GM12878 (cell line): ENCODE measurements around the gene INSRR. TPM values are rescaled to one million over a fixed set of nuclear protein-coding genes. Genes with fewer than 3 reads are reported as not detected.

Experiments used
- ATAC-seq: fragments of 200-7000 bp; cut with Tn5 transposase; 3 replicates; pipeline ENCODE4 v1.9.1; 2020; ENCODE audit warnings: mild to moderate bottlenecking, moderate library complexity
- BruUV-seq: library from RNA; stranded (reverse); fragments of 400-500 nt; replicated peaks from 2 replicates; lab custom pipeline; 2021; lab: Mats Ljungman, UMichigan
- CTCF ChIA-PET: fragments of 300-600 bp; sonication (Branson Sonifier 250); formaldehyde crosslinking; extraction: SDS; loops from one replicate; lab custom pipeline; 2021; ENCODE audit warnings: inconsistent platforms; lab: Yijun Ruan, JAX
- POLR2A ChIA-PET: fragments of 350-600 bp; formaldehyde crosslinking; extraction: SDS; loops from one replicate; lab custom pipeline; 2021; ENCODE audit warnings: inconsistent platforms; lab: Charles Lee
- RAD21 ChIA-PET: fragments of 300-600 bp; sonication (Branson Sonifier 250); formaldehyde crosslinking; loops from one replicate; lab custom pipeline; 2023; ENCODE audit warnings: antibody characterized with exemption; ENCODE audit not compliant: unreplicated experiment; lab: Charles Lee
- SMC1A ChIA-PET: fragments of 300-600 bp; sonication (Branson Sonifier 250); formaldehyde crosslinking; loops from one replicate; lab custom pipeline; 2023; ENCODE audit not compliant: unreplicated experiment, uncharacterized antibody; lab: Charles Lee
- DNase-seq: peaks from one replicate; pipeline ENCODE4 v3.0.0-alpha.2; 2011; ENCODE audit warnings: low read depth, low spot score
- FAIRE-seq: peaks from 3 replicates; lab custom pipeline; 2011; peaks lifted over from hg19 to GRCh38; lab: Jason Lieb, UNC
- H2AFZ ChIP-seq: 2 replicates; pipeline ENCODE4 v1.6.0; 2011; ENCODE audit warnings: low read depth, low read length, control low read depth; ENCODE audit not compliant: control insufficient read depth
- H3K27ac ChIP-seq: 2 replicates; pipeline ENCODE4 v1.5.1; 2011; ENCODE audit warnings: control low read depth; ENCODE audit not compliant: control insufficient read depth, insufficient read depth
- H3K27me3 ChIP-seq, 2 experiments: replicated peaks in 1 of 2; 2 replicates each; pipeline versions ENCODE4 v1.6.0 to v1.6.1; 2011; ENCODE audit warnings: low read length in 1 of 2; ENCODE audit not compliant: control insufficient read depth in 2 of 2, insufficient read depth in 2 of 2
- H3K36me3 ChIP-seq, 2 experiments: 2 replicates each; pipeline ENCODE4 v1.5.1; 2011; ENCODE audit warnings: low read length in 1 of 2; ENCODE audit not compliant: control insufficient read depth in 2 of 2, insufficient read depth in 2 of 2
- H3K4me1 ChIP-seq: 2 replicates; pipeline ENCODE4 v1.6.1; 2011; ENCODE audit warnings: mild to moderate bottlenecking, low read length, moderate library complexity, mixed read lengths; ENCODE audit not compliant: control insufficient read depth, insufficient read depth
- H3K4me2 ChIP-seq: 2 replicates; pipeline ENCODE4 v1.6.0; 2011; ENCODE audit warnings: control low read depth; ENCODE audit not compliant: control insufficient read depth, insufficient read depth
- H3K4me3 ChIP-seq: fragments of 200-600 bp; sonication (generic); 2 replicates; pipeline ENCODE4 v1.5.1; 2016
- H3K79me2 ChIP-seq: 2 replicates; pipeline ENCODE4 v1.6.0; 2011; ENCODE audit warnings: low read length; ENCODE audit not compliant: control insufficient read depth, insufficient read depth
- H3K9ac ChIP-seq: 2 replicates; pipeline ENCODE4 v1.8.0; 2011; ENCODE audit warnings: low read length, control low read depth, mixed read lengths; ENCODE audit not compliant: control insufficient read depth, insufficient read depth
- H3K9me3 ChIP-seq: replicated peaks from 3 replicates; pipeline ENCODE4 v1.5.1; 2011; ENCODE audit warnings: mild to moderate bottlenecking, low read length; ENCODE audit not compliant: control insufficient read depth, insufficient read depth
- H4K20me1 ChIP-seq: 2 replicates; pipeline ENCODE4 v1.6.0; 2011; ENCODE audit not compliant: control insufficient read depth, insufficient read depth
- EED ChIP-seq: sonication (generic); IDR thresholded peaks from 2 replicates; pipeline ENCODE4 v1.6.1; 2016; ENCODE audit warnings: antibody characterized with exemption, low read depth
- HSF1 ChIP-seq: fragments of 150-350 bp; IDR thresholded peaks from 2 replicates; pipeline ENCODE4 v1.6.1; 2014; ENCODE audit warnings: mild to moderate bottlenecking, low read depth, low read length
- MTA2 ChIP-seq: fragments of 450-650 bp; IDR thresholded peaks from 2 replicates; pipeline ENCODE4 v1.6.1; 2016; ENCODE audit warnings: low read depth, mild to moderate bottlenecking, moderate library complexity
- SUZ12 ChIP-seq: fragments of 200-600 bp; sonication (generic); IDR thresholded peaks from one replicate; pipeline ENCODE4 v1.6.1; 2018; ENCODE audit warnings: antibody characterized with exemption, mild to moderate bottlenecking; ENCODE audit not compliant: unreplicated experiment
- ZNF207 ChIP-seq: fragments of 450-650 bp; IDR thresholded peaks from 2 replicates; pipeline ENCODE4 v1.6.1; 2014; ENCODE audit warnings: antibody characterized with exemption, mild to moderate bottlenecking, borderline replicate concordance
- WGBS: methylation state at CpG from one replicate; pipeline ENCODE4 v1.1.6; 2016; ENCODE audit warnings: low lambda C conversion rate; ENCODE audit not compliant: insufficient replicate concordance, insufficient coverage; ENCODE audit errors: missing lambda C conversion rate; 5-methylcytosine and 5-hydroxymethylcytosine counted together
- in situ Hi-C: fragments of 300-500 bp; cut with MboI; formaldehyde crosslinking; loops from 9 replicates; pipeline ENCODE4 v1.14.3; 2018; ENCODE audit warnings: mixed read lengths
- intact Hi-C: fragments of 100-400 bp; cut with micrococcal nuclease; formaldehyde crosslinking; loops from one replicate; pipeline ENCODE4 v1.14.2; 2022; ENCODE audit not compliant: unreplicated experiment
- polyA plus RNA-seq, 11 experiments: library from polyadenylated mRNA; depleted of rRNA in 4 of 11; unstranded in 6 of 11; stranded (reverse) in 5 of 11; fragments of >200 nt; fragmentation: Nextera tagmentation in 4 of 11; fragmentation: Illumina TruSeq in 1 of 11; extraction: Ambion mirVana in 4 of 11; extraction: Trizol in 1 of 11; gene quantifications; 1 replicate in 1 of 11; 2 replicates in 10 of 11; pipeline versions ENCODE4 v1.2.1 to v1.2.3, GENCODE V29; 2011 to 2016; ENCODE audit warnings: inconsistent platforms in 2 of 11, missing spikeins in 2 of 11, low read depth in 1 of 11
- total RNA-seq, 4 experiments: library from RNA; depleted of rRNA in 3 of 4; stranded (reverse); fragments of >200 nt in 3 of 4; fragmentation: Illumina TruSeq in 1 of 4; extraction: Trizol in 1 of 4; gene quantifications; 2 replicates each; pipeline versions ENCODE4 v1.2.1 to v1.2.3, GENCODE V29; 2013 to 2021
- TF ChIP-seq, protein P1 (sequence below): IDR thresholded peaks from 2 replicates; pipeline ENCODE4 v1.6.1; 2011; ENCODE audit warnings: borderline replicate concordance, low read depth, mild to moderate bottlenecking, moderate library complexity, mixed read lengths, low read length; ENCODE audit not compliant: insufficient read depth; ENCODE audit errors: extremely low read length
- TF ChIP-seq, protein P2 (sequence below): fragments of 450-650 bp; IDR thresholded peaks from 2 replicates; pipeline ENCODE4 v1.6.1; 2017; ENCODE audit warnings: mild to moderate bottlenecking, low read depth, inconsistent platforms; ENCODE audit not compliant: poor library complexity, severe bottlenecking

The INSRR gene
- total and polyA plus RNA-seq, 10 of the 15 experiments (the other 5 are each of a cell fraction or from before 2014, with no cell fraction given) = 0.01 TPM; not detected in 9

- Histone ChIP-seq H3K79me2 (no peaks in the 10 kb centered on the region), H3K9ac (no peak overlapping the region), H4K20me1 (no peaks in the 10 kb centered on the region), H3K4me3 (no peak overlapping the region), H3K27me3 (no peaks in the 10 kb centered on the region), H3K4me2 (no peak overlapping the region), H3K27ac (no peak overlapping the region), H2AFZ (no peak overlapping the region), H3K4me1 (peaks cover 15% of the 10 kb centered on the region), H3K9me3 (no peaks in the 10 kb centered on the region), H3K36me3 (no peaks in the 10 kb centered on the region; a peak in 1 of 4 replicates)
- DNase-seq (no peak), ATAC-seq (no peak), FAIRE-seq (no peak)
- WGBS = 84% methylated on average over 7 of the region's 7 CpGs
- ChIA-PET POLR2A (interaction anchor here (0.6 kb wide), 1 partner anchor 14 kb away, joined by 3 read pairs; no protein-coding TSS in a partner anchor), SMC1A (interaction anchor here (0.7 to 3.0 kb wide), 6 partner anchors 17 to 402 kb away, joined by 3 to 9 read pairs (median 4); no protein-coding TSS in a partner anchor), CTCF (interaction anchor here (0.7 to 8.5 kb wide), 6 partner anchors 13 to 197 kb away, joined by 3 to 60 read pairs (median 24); partner anchors contain the start of gene NTRK1), RAD21 (interaction anchor here (2.6 kb wide), 1 partner anchor 50 kb away, joined by 10 read pairs; the partner anchor contains the start of gene NTRK1)
- no TSS peak for BruUV-seq
- in situ Hi-C loops (no loop called here), intact Hi-C loops (no loop called here)
- TF ChIP-seq ZNF207 = no peak
- TF ChIP-seq MTA2 = no peak
- TF ChIP-seq EED = no peak
- TF ChIP-seq, protein P1, sequence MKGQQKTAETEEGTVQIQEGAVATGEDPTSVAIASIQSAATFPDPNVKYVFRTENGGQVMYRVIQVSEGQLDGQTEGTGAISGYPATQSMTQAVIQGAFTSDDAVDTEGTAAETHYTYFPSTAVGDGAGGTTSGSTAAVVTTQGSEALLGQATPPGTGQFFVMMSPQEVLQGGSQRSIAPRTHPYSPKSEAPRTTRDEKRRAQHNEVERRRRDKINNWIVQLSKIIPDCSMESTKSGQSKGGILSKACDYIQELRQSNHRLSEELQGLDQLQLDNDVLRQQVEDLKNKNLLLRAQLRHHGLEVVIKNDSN = no peak
- no peak for TF ChIP-seq HSF1
- no peak for TF ChIP-seq SUZ12
- TF ChIP-seq, protein P2, sequence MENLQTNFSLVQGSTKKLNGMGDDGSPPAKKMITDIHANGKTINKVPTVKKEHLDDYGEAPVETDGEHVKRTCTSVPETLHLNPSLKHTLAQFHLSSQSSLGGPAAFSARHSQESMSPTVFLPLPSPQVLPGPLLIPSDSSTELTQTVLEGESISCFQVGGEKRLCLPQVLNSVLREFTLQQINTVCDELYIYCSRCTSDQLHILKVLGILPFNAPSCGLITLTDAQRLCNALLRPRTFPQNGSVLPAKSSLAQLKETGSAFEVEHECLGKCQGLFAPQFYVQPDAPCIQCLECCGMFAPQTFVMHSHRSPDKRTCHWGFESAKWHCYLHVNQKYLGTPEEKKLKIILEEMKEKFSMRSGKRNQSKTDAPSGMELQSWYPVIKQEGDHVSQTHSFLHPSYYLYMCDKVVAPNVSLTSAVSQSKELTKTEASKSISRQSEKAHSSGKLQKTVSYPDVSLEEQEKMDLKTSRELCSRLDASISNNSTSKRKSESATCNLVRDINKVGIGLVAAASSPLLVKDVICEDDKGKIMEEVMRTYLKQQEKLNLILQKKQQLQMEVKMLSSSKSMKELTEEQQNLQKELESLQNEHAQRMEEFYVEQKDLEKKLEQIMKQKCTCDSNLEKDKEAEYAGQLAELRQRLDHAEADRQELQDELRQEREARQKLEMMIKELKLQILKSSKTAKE = no peak
Observed at GRCh38 chr1:156809711-156810366, 49.1 kb downstream of the INSRR start.
